GM12873 (cell line): ENCODE data around the gene FOCAD.

ENCODE experiments used
- TF ChIP-seq, protein P1 (sequence below): IDR thresholded peaks from 2 replicates; pipeline ENCODE4 v1.5.1; 2012; ENCODE audit warnings: low read depth, mild to moderate bottlenecking, moderate library complexity, low read length, control low read depth; ENCODE audit not compliant: insufficient read depth; ENCODE audit errors: missing control alignments

The FOCAD gene

DNA sequence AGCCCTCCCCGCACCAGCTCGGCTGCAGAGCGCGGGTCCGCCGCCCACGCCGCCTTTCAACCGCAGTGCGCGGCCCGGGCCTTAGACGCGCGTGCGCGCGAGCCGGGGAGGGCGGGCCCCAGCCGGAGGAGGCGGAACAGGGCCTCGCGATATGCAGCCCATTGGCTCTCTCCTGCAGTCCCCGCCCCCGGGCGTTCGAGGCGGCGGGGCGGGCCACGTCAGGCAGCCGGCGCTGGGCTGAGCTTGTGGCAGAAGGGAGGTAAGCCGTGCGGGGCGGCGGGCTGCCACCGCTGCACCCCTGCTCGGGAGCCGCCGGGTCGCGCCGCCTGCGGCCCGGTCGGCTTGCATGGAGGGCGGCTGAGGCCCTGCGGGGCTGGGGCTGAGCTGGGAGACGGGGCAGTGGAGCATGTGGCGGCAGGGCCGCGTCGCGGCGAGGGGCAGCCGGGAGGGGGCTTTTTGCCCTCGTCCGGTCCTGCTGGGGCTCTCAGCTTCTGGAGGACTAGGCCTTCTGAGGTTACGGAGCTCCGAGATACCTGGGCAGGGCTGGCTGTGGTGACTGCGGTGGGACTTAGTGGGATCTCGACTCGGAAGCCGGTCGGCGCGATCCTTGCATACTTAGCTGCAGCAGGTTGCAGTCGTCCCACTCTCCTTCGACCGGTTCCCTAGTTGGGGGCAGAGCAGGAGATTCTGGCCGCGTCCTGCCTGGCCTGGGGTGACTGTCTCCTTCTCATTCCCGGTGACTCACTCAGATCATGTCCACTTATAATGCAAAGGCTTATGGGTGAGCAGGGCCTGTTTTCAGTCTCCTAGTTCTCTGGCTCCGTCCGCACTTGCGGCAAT is at the start of gene FOCAD:
FOCAD (plus strand) TSS at position 225 of the 840 bp plus-strand sequence. CDS start 31,095 bp downstream, outside the sequence.
- TF ChIP-seq, protein P1, sequence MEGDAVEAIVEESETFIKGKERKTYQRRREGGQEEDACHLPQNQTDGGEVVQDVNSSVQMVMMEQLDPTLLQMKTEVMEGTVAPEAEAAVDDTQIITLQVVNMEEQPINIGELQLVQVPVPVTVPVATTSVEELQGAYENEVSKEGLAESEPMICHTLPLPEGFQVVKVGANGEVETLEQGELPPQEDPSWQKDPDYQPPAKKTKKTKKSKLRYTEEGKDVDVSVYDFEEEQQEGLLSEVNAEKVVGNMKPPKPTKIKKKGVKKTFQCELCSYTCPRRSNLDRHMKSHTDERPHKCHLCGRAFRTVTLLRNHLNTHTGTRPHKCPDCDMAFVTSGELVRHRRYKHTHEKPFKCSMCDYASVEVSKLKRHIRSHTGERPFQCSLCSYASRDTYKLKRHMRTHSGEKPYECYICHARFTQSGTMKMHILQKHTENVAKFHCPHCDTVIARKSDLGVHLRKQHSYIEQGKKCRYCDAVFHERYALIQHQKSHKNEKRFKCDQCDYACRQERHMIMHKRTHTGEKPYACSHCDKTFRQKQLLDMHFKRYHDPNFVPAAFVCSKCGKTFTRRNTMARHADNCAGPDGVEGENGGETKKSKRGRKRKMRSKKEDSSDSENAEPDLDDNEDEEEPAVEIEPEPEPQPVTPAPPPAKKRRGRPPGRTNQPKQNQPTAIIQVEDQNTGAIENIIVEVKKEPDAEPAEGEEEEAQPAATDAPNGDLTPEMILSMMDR = peak; percentile 4

DNA sequence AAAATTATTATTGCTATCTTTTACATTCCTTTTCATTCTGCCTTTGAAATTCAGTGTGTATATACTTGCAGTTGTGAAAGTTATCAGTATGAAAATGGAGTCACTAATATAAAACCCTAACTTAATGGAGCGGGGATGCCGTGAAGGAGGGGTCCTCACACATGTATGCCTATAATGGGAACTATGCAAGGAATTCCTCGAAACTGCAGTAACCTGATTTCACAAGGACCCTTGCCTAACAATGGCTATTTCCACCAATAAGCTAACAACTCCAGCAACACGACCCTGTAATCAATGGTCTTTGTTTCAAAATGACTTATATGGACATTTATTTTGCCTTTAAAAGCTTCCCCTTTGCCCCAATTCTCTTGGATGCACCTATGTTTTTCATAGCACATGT is 49.2 kb upstream of the FOCAD start:
- TF ChIP-seq, protein P1 = no peak

- TF ChIP-seq, protein P1 = no peak
Observed at GRCh38 chr9:20636888-20637440, 47.1 kb upstream of the FOCAD start.

DNA sequence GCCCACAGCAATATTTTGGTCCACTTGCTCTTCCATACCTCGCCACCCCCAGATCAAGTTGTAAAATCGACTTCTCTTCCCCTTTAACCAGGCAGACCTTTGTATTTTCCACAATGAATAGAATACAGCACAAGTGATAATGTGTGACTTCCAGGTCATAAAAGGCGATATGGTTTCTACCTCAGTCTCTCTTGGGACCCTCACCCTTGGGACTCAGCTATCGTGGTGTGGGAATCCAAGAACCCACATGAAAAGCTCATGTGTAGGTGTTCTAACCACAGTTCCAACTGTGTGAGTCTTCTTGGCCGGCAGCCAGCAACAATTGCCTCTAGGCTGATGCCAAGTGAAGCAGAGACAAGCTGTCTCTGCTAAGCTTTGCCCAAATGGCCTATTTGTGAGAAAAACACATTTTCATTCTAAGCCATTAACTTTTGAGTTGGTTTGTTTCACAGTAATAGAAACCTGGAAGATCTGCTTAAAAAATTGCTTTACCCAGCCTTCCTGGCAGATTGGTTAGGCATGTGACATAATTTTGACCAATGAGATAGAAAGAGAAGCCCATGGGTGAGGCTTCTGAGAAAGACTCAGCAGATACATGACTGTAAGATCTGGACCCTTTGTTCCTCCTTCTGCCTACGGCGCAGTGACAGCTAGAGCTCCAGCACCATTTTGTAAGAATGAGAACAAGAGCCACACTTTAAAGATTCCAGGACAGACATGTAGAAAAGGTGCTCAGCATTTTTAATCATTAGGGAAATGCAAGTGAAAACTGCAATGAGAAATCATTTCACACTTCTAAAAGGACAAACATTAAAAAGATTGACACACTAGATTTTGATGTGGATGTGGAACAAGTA is 43.5 kb upstream of the FOCAD start:
- TF ChIP-seq, protein P1 = no peak

GRCh38 chr9:20642045-20642444 is 42.0 kb upstream of the FOCAD start:
- TF ChIP-seq, protein P1 = no peak

- TF ChIP-seq, protein P1 = no peak
Observed at GRCh38 chr9:20643660-20644059, 40.4 kb upstream of the FOCAD start.

- TF ChIP-seq, protein P1 = no peak
Observed at GRCh38 chr9:20646656-20647055, 37.4 kb upstream of the FOCAD start.
